ENCODE results near the gene MCTP1. TPM values are rescaled to one million over a fixed set of nuclear protein-coding genes. Genes with fewer than 3 reads are reported as not detected.

The MCTP1 gene
- total RNA-seq, 2 donors from 2014 or later, result 22.1 to 256 TPM

GRCh38 chr5:95098012-95098411, 186.9 kb downstream of the MCTP1 start:
- TF ChIP-seq CTCF (IDR thresholded peaks at IDR 0.05), result no peak
- Histone ChIP-seq H3K4me1 (ENCODE audit: control insufficient read depth in 1 of 2, low read depth in 2 of 2) (no peaks in the 10 kb centered on the region), H3K27me3 (replicated peaks; ENCODE audit: insufficient read depth) (no peaks in the 10 kb centered on the region), H3K36me3 (no peaks in the 10 kb centered on the region), H3K4me3 (no peak overlapping the region), H3K27ac (no peak overlapping the region), H3K9me3 (no peaks in the 10 kb centered on the region)
- no peak for DNase-seq (ENCODE audit: low spot score)
- no peak for ATAC-seq (ENCODE audit: insufficient number of reproducible peaks, low FRiP score, low read depth)

GRCh38 chr5:95093211-95093610, 191.7 kb downstream of the MCTP1 start:
- Histone ChIP-seq H3K27ac (no peak overlapping the region), H3K9me3 (no peaks in the 10 kb centered on the region), H3K4me1 (ENCODE audit: control insufficient read depth in 1 of 2, low read depth in 2 of 2) (no peaks in the 10 kb centered on the region), H3K27me3 (replicated peaks; ENCODE audit: insufficient read depth) (no peaks in the 10 kb centered on the region), H3K36me3 (no peaks in the 10 kb centered on the region), H3K4me3 (no peak overlapping the region)
- TF ChIP-seq CTCF (IDR thresholded peaks at IDR 0.05), result no peak
- DNase-seq (ENCODE audit: low spot score) (no peak), ATAC-seq (ENCODE audit: insufficient number of reproducible peaks, low FRiP score, low read depth) (no peak)

- ATAC-seq (ENCODE audit: insufficient number of reproducible peaks, low FRiP score, low read depth) (no peak), DNase-seq (ENCODE audit: low spot score) (no peak)
- Histone ChIP-seq H3K27me3 (replicated peaks; ENCODE audit: insufficient read depth) (no peaks in the 10 kb centered on the region), H3K27ac (no peak overlapping the region), H3K4me3 (no peak overlapping the region), H3K4me1 (ENCODE audit: control insufficient read depth in 1 of 2, low read depth in 2 of 2) (no peaks in the 10 kb centered on the region), H3K9me3 (no peaks in the 10 kb centered on the region), H3K36me3 (no peaks in the 10 kb centered on the region)
- no peak for TF ChIP-seq CTCF (IDR thresholded peaks at IDR 0.05)
Measured at GRCh38 chr5:95090774-95091173, 194.1 kb downstream of the MCTP1 start.

- TF ChIP-seq CTCF (IDR thresholded peaks at IDR 0.05), result no peak
- DNase-seq (ENCODE audit: low spot score) (no peak), ATAC-seq (ENCODE audit: insufficient number of reproducible peaks, low FRiP score, low read depth) (no peak)
- Histone ChIP-seq H3K4me1 (ENCODE audit: control insufficient read depth in 1 of 2, low read depth in 2 of 2) (no peaks in the 10 kb centered on the region), H3K27me3 (replicated peaks; ENCODE audit: insufficient read depth) (no peaks in the 10 kb centered on the region), H3K27ac (no peak overlapping the region), H3K9me3 (no peaks in the 10 kb centered on the region), H3K36me3 (no peaks in the 10 kb centered on the region), H3K4me3 (no peak overlapping the region)
Measured at GRCh38 chr5:95087816-95088317, 197.0 kb downstream of the MCTP1 start.

GRCh38 chr5:95086927-95087815, 197.7 kb downstream of the MCTP1 start:
- ATAC-seq (ENCODE audit: insufficient number of reproducible peaks, low FRiP score, low read depth), result no peak
- H3K27ac ChIP-seq, result no peak overlapping the region
- no peaks in the 10 kb centered on the region for H3K9me3 ChIP-seq
- no peak for DNase-seq (ENCODE audit: low spot score)
- no peaks in the 10 kb centered on the region for H3K27me3 ChIP-seq (replicated peaks; ENCODE audit: insufficient read depth)
- no peak for TF ChIP-seq CTCF (IDR thresholded peaks at IDR 0.05)
- H3K4me1 ChIP-seq (ENCODE audit: control insufficient read depth in 1 of 2, low read depth in 2 of 2), result peaks cover 0 to under 1% of the 10 kb centered on the region in 2 donors
- H3K4me3 ChIP-seq, result no peak overlapping the region
- no peaks in the 10 kb centered on the region for H3K36me3 ChIP-seq
